HepG2 (cell line): ENCODE measurements around the gene RTCA.

Source experiments
- ERF ChIP-seq: IDR thresholded peaks from 2 replicates; pipeline ENCODE4 v1.6.1; 2018; ENCODE audit warnings: missing biosample characterization, missing genetic modification reagents
- JUN ChIP-seq: sonication (generic); formaldehyde crosslinking; IDR thresholded peaks from 2 replicates; pipeline ENCODE4 v1.4.0; 2020; ENCODE audit warnings: mild to moderate bottlenecking, missing genetic modification reagents
- TF ChIP-seq, protein P1 (sequence below): sonication (generic); formaldehyde crosslinking; IDR thresholded peaks from 2 replicates; pipeline ENCODE4 v1.8.0; 2022; ENCODE audit warnings: missing genetic modification reagents, low read depth, mild to moderate bottlenecking, borderline replicate concordance
- TF ChIP-seq, protein P2 (sequence below): sonication (generic); formaldehyde crosslinking; IDR thresholded peaks from 2 replicates; pipeline ENCODE4 v1.5.0; 2020; ENCODE audit warnings: mild to moderate bottlenecking, missing genetic modification reagents, moderate library complexity
- TF ChIP-seq, protein P3 (sequence below): sonication (generic); formaldehyde crosslinking; IDR thresholded peaks from 2 replicates; pipeline ENCODE4 v1.4.0; 2020; ENCODE audit warnings: missing genetic modification reagents
- TF ChIP-seq, protein P4 (sequence below): sonication (generic); formaldehyde crosslinking; IDR thresholded peaks from 2 replicates; pipeline ENCODE4 v1.5.0; 2020; ENCODE audit warnings: mild to moderate bottlenecking, missing genetic modification reagents, borderline replicate concordance

DNA sequence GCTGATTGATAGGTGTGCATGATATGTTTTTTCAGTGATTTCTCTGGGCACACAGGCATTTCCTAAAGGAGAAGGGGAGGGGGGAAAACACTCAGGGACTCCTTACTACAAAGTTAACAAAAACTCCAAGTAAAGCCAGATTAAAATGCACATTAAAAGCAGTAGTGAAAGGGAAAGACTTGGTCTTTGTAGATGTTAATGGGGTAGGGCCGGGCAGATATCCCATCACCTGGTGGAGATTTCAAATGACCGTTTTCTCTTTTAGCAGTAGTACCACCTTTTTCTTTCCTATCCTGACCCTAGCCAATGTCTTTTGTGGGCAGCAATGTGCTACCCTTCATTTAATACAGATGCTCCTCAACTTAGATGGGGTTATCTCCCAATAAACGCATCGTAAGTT, 32.5 kb downstream of the RTCA start:
- TF ChIP-seq, protein P1, sequence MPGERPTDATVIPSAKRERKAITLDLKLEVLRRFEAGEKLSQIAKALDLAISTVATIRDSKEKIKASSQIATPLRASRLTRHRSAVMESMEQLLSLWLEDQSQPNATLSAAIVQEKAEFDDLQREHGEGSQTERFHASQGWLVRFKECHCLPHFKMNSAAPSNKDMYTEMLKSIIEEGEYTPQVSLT (CRISPR knock-in tag): no peak
- TF ChIP-seq, protein P2, sequence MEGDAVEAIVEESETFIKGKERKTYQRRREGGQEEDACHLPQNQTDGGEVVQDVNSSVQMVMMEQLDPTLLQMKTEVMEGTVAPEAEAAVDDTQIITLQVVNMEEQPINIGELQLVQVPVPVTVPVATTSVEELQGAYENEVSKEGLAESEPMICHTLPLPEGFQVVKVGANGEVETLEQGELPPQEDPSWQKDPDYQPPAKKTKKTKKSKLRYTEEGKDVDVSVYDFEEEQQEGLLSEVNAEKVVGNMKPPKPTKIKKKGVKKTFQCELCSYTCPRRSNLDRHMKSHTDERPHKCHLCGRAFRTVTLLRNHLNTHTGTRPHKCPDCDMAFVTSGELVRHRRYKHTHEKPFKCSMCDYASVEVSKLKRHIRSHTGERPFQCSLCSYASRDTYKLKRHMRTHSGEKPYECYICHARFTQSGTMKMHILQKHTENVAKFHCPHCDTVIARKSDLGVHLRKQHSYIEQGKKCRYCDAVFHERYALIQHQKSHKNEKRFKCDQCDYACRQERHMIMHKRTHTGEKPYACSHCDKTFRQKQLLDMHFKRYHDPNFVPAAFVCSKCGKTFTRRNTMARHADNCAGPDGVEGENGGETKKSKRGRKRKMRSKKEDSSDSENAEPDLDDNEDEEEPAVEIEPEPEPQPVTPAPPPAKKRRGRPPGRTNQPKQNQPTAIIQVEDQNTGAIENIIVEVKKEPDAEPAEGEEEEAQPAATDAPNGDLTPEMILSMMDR (CRISPR knock-in tag): no peak
- TF ChIP-seq, protein P3, sequence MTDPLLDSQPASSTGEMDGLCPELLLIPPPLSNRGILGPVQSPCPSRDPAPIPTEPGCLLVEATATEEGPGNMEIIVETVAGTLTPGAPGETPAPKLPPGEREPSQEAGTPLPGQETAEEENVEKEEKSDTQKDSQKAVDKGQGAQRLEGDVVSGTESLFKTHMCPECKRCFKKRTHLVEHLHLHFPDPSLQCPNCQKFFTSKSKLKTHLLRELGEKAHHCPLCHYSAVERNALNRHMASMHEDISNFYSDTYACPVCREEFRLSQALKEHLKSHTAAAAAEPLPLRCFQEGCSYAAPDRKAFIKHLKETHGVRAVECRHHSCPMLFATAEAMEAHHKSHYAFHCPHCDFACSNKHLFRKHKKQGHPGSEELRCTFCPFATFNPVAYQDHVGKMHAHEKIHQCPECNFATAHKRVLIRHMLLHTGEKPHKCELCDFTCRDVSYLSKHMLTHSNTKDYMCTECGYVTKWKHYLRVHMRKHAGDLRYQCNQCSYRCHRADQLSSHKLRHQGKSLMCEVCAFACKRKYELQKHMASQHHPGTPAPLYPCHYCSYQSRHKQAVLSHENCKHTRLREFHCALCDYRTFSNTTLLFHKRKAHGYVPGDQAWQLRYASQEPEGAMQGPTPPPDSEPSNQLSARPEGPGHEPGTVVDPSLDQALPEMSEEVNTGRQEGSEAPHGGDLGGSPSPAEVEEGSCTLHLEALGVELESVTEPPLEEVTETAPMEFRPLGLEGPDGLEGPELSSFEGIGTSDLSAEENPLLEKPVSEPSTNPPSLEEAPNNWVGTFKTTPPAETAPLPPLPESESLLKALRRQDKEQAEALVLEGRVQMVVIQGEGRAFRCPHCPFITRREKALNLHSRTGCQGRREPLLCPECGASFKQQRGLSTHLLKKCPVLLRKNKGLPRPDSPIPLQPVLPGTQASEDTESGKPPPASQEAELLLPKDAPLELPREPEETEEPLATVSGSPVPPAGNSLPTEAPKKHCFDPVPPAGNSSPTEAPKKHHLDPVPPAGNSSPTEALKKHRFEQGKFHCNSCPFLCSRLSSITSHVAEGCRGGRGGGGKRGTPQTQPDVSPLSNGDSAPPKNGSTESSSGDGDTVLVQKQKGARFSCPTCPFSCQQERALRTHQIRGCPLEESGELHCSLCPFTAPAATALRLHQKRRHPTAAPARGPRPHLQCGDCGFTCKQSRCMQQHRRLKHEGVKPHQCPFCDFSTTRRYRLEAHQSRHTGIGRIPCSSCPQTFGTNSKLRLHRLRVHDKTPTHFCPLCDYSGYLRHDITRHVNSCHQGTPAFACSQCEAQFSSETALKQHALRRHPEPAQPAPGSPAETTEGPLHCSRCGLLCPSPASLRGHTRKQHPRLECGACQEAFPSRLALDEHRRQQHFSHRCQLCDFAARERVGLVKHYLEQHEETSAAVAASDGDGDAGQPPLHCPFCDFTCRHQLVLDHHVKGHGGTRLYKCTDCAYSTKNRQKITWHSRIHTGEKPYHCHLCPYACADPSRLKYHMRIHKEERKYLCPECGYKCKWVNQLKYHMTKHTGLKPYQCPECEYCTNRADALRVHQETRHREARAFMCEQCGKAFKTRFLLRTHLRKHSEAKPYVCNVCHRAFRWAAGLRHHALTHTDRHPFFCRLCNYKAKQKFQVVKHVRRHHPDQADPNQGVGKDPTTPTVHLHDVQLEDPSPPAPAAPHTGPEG: no peak
- no peak for TF ChIP-seq JUN (CRISPR knock-in tag)
- TF ChIP-seq, protein P4, sequence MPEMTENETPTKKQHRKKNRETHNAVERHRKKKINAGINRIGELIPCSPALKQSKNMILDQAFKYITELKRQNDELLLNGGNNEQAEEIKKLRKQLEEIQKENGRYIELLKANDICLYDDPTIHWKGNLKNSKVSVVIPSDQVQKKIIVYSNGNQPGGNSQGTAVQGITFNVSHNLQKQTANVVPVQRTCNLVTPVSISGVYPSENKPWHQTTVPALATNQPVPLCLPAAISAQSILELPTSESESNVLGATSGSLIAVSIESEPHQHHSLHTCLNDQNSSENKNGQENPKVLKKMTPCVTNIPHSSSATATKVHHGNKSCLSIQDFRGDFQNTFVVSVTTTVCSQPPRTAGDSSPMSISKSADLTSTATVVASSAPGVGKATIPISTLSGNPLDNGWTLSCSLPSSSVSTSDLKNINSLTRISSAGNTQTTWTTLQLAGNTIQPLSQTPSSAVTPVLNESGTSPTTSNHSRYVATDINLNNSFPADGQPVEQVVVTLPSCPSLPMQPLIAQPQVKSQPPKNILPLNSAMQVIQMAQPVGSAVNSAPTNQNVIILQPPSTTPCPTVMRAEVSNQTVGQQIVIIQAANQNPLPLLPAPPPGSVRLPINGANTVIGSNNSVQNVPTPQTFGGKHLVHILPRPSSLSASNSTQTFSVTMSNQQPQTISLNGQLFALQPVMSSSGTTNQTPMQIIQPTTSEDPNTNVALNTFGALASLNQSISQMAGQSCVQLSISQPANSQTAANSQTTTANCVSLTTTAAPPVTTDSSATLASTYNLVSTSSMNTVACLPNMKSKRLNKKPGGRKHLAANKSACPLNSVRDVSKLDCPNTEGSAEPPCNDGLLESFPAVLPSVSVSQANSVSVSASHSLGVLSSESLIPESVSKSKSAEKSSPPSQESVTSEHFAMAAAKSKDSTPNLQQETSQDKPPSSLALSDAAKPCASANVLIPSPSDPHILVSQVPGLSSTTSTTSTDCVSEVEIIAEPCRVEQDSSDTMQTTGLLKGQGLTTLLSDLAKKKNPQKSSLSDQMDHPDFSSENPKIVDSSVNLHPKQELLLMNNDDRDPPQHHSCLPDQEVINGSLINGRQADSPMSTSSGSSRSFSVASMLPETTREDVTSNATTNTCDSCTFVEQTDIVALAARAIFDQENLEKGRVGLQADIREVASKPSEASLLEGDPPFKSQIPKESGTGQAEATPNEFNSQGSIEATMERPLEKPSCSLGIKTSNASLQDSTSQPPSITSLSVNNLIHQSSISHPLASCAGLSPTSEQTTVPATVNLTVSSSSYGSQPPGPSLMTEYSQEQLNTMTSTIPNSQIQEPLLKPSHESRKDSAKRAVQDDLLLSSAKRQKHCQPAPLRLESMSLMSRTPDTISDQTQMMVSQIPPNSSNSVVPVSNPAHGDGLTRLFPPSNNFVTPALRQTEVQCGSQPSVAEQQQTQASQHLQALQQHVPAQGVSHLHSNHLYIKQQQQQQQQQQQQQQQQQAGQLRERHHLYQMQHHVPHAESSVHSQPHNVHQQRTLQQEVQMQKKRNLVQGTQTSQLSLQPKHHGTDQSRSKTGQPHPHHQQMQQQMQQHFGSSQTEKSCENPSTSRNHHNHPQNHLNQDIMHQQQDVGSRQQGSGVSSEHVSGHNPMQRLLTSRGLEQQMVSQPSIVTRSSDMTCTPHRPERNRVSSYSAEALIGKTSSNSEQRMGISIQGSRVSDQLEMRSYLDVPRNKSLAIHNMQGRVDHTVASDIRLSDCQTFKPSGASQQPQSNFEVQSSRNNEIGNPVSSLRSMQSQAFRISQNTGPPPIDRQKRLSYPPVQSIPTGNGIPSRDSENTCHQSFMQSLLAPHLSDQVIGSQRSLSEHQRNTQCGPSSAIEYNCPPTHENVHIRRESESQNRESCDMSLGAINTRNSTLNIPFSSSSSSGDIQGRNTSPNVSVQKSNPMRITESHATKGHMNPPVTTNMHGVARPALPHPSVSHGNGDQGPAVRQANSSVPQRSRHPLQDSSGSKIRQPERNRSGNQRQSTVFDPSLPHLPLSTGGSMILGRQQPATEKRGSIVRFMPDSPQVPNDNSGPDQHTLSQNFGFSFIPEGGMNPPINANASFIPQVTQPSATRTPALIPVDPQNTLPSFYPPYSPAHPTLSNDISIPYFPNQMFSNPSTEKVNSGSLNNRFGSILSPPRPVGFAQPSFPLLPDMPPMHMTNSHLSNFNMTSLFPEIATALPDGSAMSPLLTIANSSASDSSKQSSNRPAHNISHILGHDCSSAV: no peak
- no peak for TF ChIP-seq ERF (CRISPR knock-in tag)
